Measurements from ENCODE around the gene MEIOC.

The MEIOC gene

DNA sequence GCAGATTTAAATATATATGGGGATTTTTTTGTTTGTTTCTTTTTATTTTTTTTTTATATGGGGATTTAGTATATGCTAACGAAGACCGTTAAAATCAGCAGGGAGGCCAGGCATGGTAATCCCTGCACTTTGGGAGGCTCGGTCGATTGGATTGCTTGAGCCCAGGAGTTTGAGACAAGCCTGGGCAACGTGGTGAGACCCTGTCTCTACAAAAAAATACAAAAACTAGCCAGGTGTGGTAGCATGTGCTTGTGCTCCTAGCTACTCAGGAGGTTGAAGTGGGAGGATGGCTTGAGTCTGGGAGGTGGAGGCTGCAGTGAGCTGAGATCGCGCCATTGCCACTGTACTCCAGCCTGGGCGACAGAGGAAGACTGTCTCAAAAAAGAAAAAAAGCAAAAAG lies 22.3 kb upstream of the MEIOC start:
- TF ChIP-seq POLR2AphosphoS5 (IDR thresholded peaks at IDR 0.05; ENCODE audit: low read depth, low read length), result no peak
- no peak for TF ChIP-seq SIN3A (IDR thresholded peaks at IDR 0.05; ENCODE audit: borderline replicate concordance, insufficient read depth, low read length)
- no peak for TF ChIP-seq FOXP2 (optimal IDR thresholded peaks at IDR 0.05; ENCODE audit: borderline replicate concordance, extremely low read depth, extremely low read length, insufficient read depth)
- TF ChIP-seq, protein P1, sequence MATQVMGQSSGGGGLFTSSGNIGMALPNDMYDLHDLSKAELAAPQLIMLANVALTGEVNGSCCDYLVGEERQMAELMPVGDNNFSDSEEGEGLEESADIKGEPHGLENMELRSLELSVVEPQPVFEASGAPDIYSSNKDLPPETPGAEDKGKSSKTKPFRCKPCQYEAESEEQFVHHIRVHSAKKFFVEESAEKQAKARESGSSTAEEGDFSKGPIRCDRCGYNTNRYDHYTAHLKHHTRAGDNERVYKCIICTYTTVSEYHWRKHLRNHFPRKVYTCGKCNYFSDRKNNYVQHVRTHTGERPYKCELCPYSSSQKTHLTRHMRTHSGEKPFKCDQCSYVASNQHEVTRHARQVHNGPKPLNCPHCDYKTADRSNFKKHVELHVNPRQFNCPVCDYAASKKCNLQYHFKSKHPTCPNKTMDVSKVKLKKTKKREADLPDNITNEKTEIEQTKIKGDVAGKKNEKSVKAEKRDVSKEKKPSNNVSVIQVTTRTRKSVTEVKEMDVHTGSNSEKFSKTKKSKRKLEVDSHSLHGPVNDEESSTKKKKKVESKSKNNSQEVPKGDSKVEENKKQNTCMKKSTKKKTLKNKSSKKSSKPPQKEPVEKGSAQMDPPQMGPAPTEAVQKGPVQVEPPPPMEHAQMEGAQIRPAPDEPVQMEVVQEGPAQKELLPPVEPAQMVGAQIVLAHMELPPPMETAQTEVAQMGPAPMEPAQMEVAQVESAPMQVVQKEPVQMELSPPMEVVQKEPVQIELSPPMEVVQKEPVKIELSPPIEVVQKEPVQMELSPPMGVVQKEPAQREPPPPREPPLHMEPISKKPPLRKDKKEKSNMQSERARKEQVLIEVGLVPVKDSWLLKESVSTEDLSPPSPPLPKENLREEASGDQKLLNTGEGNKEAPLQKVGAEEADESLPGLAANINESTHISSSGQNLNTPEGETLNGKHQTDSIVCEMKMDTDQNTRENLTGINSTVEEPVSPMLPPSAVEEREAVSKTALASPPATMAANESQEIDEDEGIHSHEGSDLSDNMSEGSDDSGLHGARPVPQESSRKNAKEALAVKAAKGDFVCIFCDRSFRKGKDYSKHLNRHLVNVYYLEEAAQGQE (IDR thresholded peaks at IDR 0.05; ENCODE audit: insufficient read depth in 1 of 2, low read depth in 2 of 2, low read length in 2 of 2), result no peak

DNA sequence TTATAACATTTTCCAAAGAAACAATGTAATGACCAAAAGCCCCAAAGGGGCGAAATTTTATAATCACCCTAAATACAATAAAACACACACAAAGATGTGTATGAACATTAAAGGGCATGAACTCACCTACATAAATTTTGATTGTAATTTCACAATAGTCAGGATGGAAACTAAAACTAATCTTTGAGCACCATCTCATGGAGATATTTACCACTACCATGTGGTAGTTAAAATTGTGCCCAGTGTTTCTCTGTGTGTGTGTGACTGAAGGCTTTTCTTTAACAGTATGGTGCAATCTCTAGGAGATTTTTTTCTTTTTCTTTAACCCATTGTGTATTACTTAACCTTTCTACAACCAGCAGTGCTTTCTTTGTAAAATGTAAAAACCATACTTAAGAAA lies 19.7 kb upstream of the MEIOC start:
- no peak for TF ChIP-seq POLR2AphosphoS5 (IDR thresholded peaks at IDR 0.05; ENCODE audit: low read depth, low read length)

DNA sequence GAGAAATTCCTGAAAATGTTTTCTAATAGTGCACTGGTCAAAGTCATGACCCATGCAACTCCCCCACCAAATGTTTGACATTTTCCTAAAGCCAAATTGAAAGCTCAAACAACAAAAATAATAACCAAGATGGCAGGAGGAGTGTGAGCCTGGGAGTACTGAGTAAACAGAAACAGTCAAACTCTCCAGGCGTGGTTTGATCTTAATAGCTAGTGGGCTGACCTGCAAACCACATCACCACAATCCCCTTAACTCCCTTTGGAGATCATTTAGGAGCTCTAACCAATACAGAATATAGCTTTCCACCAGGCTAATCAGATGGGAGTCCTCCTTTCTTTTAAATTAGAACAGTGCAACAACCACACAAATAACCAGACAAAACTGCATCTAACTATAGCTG lies 19.2 kb upstream of the MEIOC start:
- TF ChIP-seq SIN3A (IDR thresholded peaks at IDR 0.05; ENCODE audit: borderline replicate concordance, insufficient read depth, low read length) (no peak), TAF1 (IDR thresholded peaks at IDR 0.05; ENCODE audit: borderline replicate concordance, insufficient read depth, low read length) (no peak), FOXP2 (optimal IDR thresholded peaks at IDR 0.05; ENCODE audit: borderline replicate concordance, extremely low read depth, extremely low read length, insufficient read depth) (no peak), POLR2AphosphoS5 (IDR thresholded peaks at IDR 0.05; ENCODE audit: low read depth, low read length) (no peak)
- TF ChIP-seq, protein P1 (IDR thresholded peaks at IDR 0.05; ENCODE audit: insufficient read depth in 1 of 2, low read depth in 2 of 2, low read length in 2 of 2), result no peak

DNA sequence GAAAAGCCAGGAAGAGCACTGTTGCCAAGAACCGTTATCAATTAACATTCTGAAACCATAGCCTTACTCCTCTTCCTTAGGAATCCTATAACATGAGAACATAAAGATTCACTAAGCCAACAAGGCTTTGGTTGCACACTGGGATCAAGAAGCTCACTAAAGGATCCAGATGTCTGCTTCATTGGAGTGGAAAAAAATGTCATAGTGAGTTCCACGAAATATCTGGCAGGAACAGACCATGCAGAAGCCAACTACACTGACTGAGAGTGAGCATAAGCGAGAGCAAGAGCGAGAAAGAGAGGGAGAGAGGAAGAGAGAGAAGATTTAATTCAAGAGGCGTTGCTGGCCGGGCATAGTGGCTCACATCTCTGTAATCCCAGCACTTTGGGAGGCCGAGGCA lies 13.4 kb upstream of the MEIOC start:
- no peak for TF ChIP-seq FOXP2 (optimal IDR thresholded peaks at IDR 0.05; ENCODE audit: borderline replicate concordance, extremely low read depth, extremely low read length, insufficient read depth)
- no peak for TF ChIP-seq SIN3A (IDR thresholded peaks at IDR 0.05; ENCODE audit: borderline replicate concordance, insufficient read depth, low read length)
- TF ChIP-seq POLR2AphosphoS5 (IDR thresholded peaks at IDR 0.05; ENCODE audit: low read depth, low read length), result no peak
- TF ChIP-seq, protein P1 (IDR thresholded peaks at IDR 0.05; ENCODE audit: insufficient read depth in 1 of 2, low read depth in 2 of 2, low read length in 2 of 2), result no peak
- no peak for TF ChIP-seq TAF1 (IDR thresholded peaks at IDR 0.05; ENCODE audit: borderline replicate concordance, insufficient read depth, low read length)

DNA sequence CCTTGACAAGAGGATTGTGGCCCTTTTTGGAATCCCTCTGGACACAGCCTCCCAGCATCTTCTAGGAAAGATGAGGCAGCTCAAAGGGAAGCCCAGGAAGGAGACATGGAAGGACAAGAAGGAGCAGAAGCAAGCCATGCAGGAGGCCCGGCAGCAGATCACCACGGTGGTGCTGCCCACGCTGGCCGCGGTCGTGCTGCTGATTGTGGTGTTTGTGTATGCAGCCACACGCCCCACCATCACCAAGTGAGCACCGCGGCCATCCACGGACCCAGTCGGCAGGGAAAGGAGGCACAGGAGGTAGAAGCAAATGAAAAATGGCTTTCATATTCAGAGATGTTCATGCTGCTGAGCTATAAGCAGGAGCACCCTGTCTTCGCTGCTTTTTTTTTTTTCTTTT lies 10.9 kb upstream of the MEIOC start:
- TF ChIP-seq FOXP2 (optimal IDR thresholded peaks at IDR 0.05; ENCODE audit: borderline replicate concordance, extremely low read depth, extremely low read length, insufficient read depth) (no peak), TAF1 (IDR thresholded peaks at IDR 0.05; ENCODE audit: borderline replicate concordance, insufficient read depth, low read length) (no peak), POLR2AphosphoS5 (IDR thresholded peaks at IDR 0.05; ENCODE audit: low read depth, low read length) (no peak), SIN3A (IDR thresholded peaks at IDR 0.05; ENCODE audit: borderline replicate concordance, insufficient read depth, low read length) (no peak)
- TF ChIP-seq, protein P1 (IDR thresholded peaks at IDR 0.05; ENCODE audit: insufficient read depth in 1 of 2, low read depth in 2 of 2, low read length in 2 of 2), result no peak

Data from PFSK-1 (cell line).